ENCODE results near the gene AMIGO3.
A peak's percentile ranks its signal among the peaks of the same experiment; 100 is the strongest.
"Not testable (repeated sequence)": the region's sequence is repeated elsewhere in the genome, so short reads cannot be mapped to it uniquely, and the experiment has no call there.

Gene AMIGO3

GRCh38 chr3:49751501-49751900 is 32.0 kb upstream of the AMIGO3 start:
- H3K4me3 ChIP-seq (replicated peaks; ENCODE audit: low read depth, low read length) = no peak overlapping the region
- no peak for DNase-seq (ENCODE audit: low read depth)
- no peak for TF ChIP-seq CTCF (IDR thresholded peaks at IDR 0.05; ENCODE audit: low read length, missing control alignments)

GRCh38 chr3:49750056-49750455 is 30.6 kb upstream of the AMIGO3 start:
- no peak overlapping the region for H3K4me3 ChIP-seq (replicated peaks; ENCODE audit: low read depth, low read length)
- DNase-seq (ENCODE audit: low read depth) = no peak
- TF ChIP-seq CTCF (IDR thresholded peaks at IDR 0.05; ENCODE audit: low read length, missing control alignments) = no peak

- DNase-seq (ENCODE audit: low read depth); H3K4me3 ChIP-seq (replicated peaks; ENCODE audit: low read depth, low read length): not testable (repeated sequence)
These were observed 29.4 kb upstream of the AMIGO3 start for GRCh38 chr3:49748874-49749273.

- TF ChIP-seq CTCF (IDR thresholded peaks at IDR 0.05; ENCODE audit: low read length, missing control alignments) = no peak
- H3K4me3 ChIP-seq (replicated peaks; ENCODE audit: low read depth, low read length) = no peak overlapping the region
- peak; percentile 85 for DNase-seq (ENCODE audit: low read depth)
These were observed 28.5 kb upstream of the AMIGO3 start for GRCh38 chr3:49747792-49748480.

GRCh38 chr3:49745986-49746385 is 26.5 kb upstream of the AMIGO3 start:
- TF ChIP-seq CTCF (IDR thresholded peaks at IDR 0.05; ENCODE audit: low read length, missing control alignments) = no peak
- H3K4me3 ChIP-seq (replicated peaks; ENCODE audit: low read depth, low read length) = no peak overlapping the region
- DNase-seq (ENCODE audit: low read depth) = peak; percentile 51

GRCh38 chr3:49740427-49740826 is 20.9 kb upstream of the AMIGO3 start:
- TF ChIP-seq CTCF (IDR thresholded peaks at IDR 0.05; ENCODE audit: low read length, missing control alignments) = no peak
- H3K4me3 ChIP-seq (replicated peaks; ENCODE audit: low read depth, low read length) = no peak overlapping the region
- DNase-seq (ENCODE audit: low read depth) = no peak

- DNase-seq (ENCODE audit: low read depth) = no peak
- H3K4me3 ChIP-seq (replicated peaks; ENCODE audit: low read depth, low read length) = no peak overlapping the region
- no peak for TF ChIP-seq CTCF (IDR thresholded peaks at IDR 0.05; ENCODE audit: low read length, missing control alignments)
These were observed 18.7 kb upstream of the AMIGO3 start for GRCh38 chr3:49738067-49738713.

Data from fibroblast of pulmonary artery (primary cell).